Measurements from ENCODE around the gene MYBBP1A.
A peak's percentile ranks its signal among the peaks of the same experiment; 100 is the strongest.
"Not testable (repeated sequence)": the region's sequence is repeated elsewhere in the genome, so short reads cannot be mapped to it uniquely, and the experiment has no call there.

The MYBBP1A gene, protein sequence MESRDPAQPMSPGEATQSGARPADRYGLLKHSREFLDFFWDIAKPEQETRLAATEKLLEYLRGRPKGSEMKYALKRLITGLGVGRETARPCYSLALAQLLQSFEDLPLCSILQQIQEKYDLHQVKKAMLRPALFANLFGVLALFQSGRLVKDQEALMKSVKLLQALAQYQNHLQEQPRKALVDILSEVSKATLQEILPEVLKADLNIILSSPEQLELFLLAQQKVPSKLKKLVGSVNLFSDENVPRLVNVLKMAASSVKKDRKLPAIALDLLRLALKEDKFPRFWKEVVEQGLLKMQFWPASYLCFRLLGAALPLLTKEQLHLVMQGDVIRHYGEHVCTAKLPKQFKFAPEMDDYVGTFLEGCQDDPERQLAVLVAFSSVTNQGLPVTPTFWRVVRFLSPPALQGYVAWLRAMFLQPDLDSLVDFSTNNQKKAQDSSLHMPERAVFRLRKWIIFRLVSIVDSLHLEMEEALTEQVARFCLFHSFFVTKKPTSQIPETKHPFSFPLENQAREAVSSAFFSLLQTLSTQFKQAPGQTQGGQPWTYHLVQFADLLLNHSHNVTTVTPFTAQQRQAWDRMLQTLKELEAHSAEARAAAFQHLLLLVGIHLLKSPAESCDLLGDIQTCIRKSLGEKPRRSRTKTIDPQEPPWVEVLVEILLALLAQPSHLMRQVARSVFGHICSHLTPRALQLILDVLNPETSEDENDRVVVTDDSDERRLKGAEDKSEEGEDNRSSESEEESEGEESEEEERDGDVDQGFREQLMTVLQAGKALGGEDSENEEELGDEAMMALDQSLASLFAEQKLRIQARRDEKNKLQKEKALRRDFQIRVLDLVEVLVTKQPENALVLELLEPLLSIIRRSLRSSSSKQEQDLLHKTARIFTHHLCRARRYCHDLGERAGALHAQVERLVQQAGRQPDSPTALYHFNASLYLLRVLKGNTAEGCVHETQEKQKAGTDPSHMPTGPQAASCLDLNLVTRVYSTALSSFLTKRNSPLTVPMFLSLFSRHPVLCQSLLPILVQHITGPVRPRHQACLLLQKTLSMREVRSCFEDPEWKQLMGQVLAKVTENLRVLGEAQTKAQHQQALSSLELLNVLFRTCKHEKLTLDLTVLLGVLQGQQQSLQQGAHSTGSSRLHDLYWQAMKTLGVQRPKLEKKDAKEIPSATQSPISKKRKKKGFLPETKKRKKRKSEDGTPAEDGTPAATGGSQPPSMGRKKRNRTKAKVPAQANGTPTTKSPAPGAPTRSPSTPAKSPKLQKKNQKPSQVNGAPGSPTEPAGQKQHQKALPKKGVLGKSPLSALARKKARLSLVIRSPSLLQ (N-terminal part only)

DNA sequence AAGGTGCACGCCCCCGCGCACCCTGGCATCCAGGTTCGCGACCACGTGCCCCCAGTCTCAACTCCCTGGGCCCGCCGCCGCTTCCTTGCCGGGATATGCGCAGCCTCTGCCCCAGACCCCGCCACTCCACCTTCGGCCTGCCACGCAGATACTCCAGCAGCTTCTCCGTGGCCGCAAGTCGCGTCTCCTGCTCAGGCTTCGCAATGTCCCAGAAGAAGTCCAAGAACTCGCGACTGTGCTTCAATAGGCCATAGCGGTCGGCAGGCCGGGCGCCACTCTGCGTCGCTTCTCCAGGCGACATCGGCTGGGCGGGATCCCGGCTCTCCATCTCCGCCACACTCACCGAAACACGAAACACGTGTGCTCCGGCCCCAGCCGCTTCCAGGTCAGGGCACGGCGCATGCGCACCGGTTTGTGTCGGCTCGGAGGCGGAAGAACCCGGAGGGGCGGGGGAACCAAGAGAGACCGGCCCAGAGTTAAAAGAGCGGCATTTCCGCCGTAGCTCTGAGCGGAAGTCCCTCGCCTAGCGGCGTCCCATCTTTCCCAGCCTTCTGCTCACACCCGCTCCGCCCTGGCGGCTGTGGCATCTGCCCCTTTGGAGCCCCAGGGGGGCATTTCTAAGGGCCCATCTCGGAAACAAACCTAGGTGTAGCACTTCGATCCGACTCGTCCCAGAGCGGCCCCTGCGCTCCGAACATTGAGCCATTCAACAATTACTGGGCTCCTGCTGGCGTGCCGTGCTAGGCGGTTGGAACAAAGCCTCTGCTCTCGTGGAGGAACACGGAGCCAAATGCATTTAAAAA, at the start of gene MYBBP1A:
MYBBP1A (minus strand) TSS at position 388 of the 803 bp plus-strand sequence; CDS start at position 328, 60 bp downstream.
- peak within 1 kb of the TSS; percentile 98 for H3K4me3 ChIP-seq (ENCODE audit: low read depth, low read length)
- DNase-seq (ENCODE audit: low read depth): peak; percentile 71

DNA sequence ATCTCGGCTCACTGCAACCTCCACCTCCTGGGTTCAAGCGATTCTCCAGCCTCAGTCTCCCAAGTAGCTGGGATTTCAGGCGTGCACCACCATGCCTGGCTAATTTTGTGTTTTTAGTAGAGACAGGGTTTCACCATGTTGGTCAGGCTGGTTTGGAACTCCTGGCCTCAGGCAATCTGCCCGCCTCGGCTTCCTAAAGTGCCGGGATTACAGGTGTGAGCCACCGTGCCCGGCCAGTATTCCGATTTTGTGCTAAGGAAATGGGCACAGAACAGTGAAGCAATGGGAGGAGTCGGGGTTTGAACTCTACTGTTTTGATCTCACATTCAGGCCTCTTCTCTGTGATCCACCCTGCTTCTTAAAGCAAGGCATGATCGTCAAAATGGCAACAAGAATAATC, 49.6 kb upstream of the MYBBP1A start:
- DNase-seq (ENCODE audit: low read depth); H3K4me3 ChIP-seq (ENCODE audit: low read depth, low read length): not testable (repeated sequence)

DNA sequence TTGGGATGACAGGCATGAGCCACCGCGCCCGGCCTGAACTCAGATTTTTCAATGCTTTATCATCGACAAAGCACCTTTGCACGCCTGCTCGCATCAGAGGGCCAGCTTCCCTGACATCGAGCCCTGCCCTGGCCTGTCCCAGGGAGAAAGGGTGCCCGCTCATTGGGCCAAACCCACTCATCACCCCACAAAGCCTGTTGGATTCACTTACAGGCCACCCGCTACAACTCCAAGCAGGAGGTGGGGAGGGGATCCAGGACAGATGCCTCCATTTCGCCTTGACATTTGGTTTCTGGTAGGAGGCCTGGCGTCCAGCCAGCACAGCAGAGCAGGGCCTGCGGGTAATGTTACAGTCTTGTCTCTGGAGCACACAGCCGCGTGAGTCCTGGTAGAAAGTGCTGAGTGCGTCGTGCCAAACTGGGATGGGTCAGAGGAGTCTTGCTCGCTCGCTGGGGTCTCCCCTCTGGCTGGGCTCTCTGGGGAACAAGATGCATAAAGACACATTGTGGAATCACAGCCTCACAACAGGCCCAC, 49.0 kb upstream of the MYBBP1A start:
- no peak overlapping the region for H3K4me3 ChIP-seq (ENCODE audit: low read depth, low read length)
- DNase-seq (ENCODE audit: low read depth): peak; percentile 52

DNA sequence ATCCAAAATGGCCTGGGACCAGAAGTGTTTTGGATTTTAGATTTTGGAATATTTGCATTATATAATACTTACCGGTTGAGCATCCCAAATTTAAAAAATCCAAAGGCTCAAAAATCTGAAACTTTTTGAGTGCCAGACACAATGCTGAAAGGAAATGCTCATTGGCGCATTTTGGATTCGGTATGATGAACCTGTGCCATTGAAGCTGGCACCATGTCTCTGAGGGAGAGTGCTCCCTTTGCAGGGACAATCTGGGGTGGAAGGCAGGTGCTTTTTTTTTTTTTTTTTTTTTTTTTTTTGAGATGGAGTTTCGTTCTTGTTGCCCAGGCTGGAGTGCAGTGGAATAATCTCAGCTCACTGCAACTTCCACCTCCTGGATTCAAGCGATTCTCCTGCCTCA, 46.9 kb upstream of the MYBBP1A start:
- DNase-seq (ENCODE audit: low read depth): no peak
- no peak overlapping the region for H3K4me3 ChIP-seq (ENCODE audit: low read depth, low read length)

DNA sequence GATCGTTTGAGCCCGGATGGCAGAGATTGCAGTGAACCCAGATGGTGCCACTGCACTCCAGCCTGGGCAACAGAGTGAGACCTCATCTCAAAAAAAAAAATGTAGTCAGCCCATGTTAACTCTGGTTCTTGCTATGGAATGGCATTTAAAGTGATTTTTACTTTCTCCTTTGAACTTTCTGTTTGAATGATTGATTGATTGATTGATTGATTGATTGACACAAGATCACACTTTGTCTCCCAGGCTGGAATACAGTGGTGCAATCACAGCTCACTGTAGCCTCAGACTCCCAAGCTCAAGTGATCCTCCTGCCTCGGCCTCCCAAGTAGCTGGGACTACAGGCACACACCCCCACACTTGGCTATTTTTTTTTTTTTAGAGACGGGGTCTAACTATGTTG, 46.1 kb upstream of the MYBBP1A start:
- DNase-seq (ENCODE audit: low read depth): no peak
- no peak overlapping the region for H3K4me3 ChIP-seq (ENCODE audit: low read depth, low read length)

DNA sequence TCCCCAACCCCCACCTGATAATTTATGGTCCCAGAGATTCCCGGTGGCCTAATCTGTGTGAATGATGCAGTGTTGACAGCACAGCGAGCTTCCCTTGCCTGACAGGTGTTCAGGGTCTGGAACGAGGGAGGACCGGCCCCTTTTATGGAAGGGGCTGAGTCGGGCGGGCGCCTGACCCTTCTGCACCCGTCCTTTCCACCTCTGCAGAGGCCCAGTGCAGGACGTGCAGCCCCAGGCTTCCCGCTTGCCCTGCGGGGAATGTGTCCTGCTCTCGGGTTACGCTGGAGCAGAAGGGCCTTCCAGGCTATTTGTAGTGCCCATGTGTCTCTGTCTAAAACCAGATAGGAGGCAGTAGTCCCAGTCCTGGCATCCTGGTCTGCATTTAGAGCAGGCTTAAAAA, 45.4 kb upstream of the MYBBP1A start:
- H3K4me3 ChIP-seq (ENCODE audit: low read depth, low read length): no peak overlapping the region
- no peak for DNase-seq (ENCODE audit: low read depth)

DNA sequence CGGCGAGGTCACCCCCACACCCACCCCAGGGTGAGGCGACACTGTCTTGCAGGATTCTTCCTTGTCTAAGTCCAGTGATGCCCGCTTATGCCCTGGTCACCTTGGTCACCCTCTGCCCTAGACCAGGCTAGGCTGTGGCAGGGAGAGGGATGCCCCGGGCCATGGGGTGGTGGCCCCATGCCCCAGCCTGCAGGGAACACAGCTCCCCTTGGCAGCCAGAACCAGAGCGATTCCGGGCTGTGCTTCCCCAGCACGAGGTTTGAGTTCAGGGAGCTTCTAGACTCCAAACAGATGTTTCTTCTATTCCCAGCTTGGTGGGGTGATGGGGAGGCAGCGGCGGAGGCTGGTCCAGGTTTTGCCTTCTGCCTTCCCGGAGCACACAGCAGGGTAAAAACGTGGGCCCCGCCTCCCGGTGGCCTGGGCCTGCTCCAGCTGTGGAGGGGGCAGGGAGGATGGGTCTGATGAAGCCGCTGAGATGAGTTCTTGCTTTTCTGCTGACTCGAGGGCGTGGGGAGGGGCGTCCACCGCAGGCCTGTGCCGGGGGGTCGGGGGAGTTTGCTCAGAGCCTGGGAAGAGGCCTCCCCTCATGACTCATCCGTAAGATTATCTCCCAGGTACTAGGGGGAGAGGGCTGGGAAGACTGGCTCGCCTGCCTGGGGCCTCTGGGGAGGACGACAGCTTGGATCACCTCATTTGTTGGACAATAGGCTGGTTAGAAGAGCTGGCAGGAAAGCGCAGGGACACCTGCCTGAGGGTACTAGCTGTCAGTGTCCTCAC, 44.5 kb upstream of the MYBBP1A start:
- peak; percentile 56 for DNase-seq (ENCODE audit: low read depth)
- no peak overlapping the region for H3K4me3 ChIP-seq (ENCODE audit: low read depth, low read length)

DNA sequence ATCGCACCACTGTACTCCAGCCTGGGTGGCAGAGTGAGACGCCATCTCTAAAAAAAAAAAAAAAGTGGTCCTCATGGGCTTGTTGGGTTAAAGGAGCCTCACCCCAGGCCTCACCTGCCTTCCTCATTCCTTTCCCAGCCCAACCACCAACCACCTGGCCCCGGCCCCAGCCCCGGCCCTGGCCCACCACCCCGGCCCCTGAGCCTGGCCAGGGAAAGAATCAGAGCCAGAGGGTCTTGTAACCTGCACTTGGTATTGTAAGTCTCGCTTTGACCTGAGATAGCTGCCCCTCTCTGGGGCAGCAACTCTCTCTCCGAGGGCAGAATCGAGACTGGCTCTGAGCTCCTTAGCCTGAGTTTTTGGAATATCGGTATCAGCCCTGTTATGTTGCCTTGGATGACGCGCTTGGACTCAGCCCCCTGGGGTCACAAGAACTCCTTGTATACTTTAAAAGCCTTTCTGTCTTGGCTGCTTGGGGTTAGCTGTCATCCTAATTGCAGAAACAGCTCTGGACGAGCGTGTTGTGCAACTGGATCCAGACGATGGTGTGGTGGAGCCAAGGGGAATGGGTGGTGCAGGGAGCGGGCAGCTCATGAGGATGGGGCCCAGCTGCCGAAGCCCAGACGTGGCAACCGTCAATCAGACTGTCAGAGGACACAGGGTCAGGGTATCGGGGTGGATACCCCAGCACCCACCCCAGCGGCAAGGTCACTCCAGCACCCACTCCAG, 43.8 kb upstream of the MYBBP1A start:
- peak; percentile 59 for DNase-seq (ENCODE audit: low read depth)
- H3K4me3 ChIP-seq (ENCODE audit: low read depth, low read length): no peak overlapping the region

DNA sequence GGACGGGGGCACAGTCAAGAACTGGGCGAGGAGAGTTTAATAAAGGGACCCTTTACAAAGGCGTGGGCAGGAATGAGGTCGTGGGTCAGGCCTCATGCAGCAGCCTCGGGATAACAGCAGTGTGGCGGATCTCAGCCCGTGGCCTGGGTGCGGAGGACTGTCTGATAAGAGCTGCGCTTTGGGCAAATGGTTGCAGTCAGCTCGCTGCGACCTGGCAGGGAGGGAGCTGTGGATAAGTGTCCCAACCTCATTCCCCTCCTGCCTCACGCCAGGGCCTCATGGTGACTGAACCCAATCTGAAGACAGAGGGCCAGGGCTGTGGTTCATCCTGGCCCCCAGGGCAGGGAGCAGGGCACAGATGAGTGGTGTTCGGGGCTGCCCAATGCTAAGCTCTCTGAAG, 42.8 kb upstream of the MYBBP1A start:
- no peak overlapping the region for H3K4me3 ChIP-seq (ENCODE audit: low read depth, low read length)
- DNase-seq (ENCODE audit: low read depth): no peak

DNA sequence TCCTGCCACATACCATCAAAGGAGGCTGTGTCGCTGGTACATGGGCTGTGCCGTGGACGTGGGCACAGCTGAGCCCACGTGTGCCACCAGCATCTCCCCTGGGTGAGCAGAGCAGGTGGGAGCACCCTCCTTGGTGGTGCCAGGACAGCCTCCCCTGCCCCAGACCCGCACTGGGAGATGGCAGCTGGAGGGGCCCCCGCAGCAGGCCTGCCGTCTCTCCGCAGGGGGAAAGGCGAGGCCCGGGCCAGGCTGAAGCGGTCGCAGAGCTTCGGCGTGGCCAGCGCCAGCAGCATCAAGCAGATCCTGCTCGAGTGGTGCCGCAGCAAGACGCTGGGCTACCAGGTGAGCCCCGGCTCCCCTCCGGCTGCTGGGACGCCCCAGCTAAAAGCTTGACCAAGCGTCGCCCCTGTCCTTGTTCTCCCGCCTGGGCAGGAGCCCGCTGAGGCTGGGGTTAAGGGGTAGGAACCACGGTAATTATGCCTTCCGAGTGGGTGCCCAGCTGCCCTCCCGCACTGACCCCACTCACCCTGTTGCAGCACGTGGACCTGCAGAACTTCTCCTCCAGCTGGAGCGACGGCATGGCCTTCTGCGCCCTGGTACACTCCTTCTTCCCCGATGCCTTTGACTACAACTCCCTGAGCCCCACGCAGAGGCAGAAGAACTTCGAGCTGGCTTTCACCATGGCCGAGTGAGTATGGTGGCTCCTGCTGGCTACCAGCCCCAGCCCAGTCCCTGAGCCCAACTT, 41.6 kb upstream of the MYBBP1A start:
- H3K4me3 ChIP-seq (ENCODE audit: low read depth, low read length): no peak overlapping the region
- no peak for DNase-seq (ENCODE audit: low read depth)

DNA sequence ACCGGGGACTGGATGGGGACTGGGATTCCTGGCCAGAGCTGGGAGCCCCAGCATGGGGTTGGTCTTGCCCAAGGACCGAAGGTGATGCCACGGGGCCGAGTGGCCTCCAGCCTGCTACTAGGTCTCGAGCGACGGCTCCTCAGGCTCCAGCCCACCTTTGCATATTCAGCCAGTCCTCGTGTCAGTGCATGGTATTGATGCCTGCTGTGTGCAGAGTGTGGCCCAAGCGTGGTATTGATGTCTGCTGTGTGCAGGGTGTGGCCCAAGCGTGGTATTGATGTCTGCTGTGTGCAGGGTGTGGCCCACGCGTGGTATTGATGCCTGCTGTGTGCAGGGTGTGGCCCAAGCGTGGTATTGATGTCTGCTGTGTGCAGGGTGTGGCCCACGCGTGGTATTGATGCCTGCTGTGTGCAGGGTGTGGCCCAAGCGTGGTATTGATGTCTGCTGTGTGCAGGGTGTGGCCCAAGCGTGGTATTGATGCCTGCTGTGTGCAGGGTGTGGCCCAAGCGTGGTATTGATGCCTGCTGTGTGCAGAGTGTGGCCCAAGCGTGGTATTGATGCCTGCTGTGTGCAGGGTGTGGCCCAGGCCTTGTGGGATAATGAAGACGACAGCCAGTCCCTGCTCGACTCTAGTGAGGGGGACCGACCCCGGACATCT, 40.6 kb upstream of the MYBBP1A start:
- not testable (repeated sequence) for DNase-seq (ENCODE audit: low read depth); H3K4me3 ChIP-seq (ENCODE audit: low read depth, low read length)

DNA sequence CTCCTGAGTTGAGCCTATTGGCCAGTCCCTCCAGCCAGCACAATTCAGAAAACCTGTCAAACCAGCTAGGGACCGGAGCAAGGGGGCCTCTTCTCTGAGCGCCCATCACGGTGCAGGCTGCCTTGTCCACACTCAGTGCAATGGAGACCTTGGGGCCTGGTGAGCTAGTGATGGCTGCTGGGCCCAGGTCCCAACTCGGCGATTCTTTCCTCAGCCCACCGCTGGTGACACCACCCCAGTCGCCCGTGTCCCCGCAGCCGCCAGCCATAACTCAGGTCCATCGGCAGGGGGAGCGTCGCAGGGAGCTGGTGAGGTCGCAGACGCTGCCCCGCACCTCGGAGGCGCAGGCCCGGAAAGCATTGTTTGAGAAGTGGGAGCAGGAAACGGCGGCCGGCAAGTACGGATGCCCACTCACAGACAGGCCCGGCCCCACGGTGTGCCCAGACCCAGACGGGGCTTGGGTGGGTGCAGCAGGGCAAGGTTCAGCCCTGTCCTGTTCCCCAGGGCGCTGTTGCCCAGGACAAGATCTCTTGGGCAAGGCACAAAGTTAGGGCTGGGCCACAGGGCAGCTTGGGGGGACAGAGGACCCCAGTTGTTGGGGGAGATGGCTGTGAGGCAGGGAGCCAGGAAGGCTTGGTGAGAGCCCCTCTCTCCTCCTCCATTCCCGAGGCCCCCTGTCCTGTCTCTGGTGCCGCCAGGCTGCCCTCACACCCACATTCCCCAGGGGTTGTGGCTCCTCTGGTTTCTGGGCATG, 39.9 kb upstream of the MYBBP1A start:
- DNase-seq (ENCODE audit: low read depth): no peak
- H3K4me3 ChIP-seq (ENCODE audit: low read depth, low read length): no peak overlapping the region

DNA sequence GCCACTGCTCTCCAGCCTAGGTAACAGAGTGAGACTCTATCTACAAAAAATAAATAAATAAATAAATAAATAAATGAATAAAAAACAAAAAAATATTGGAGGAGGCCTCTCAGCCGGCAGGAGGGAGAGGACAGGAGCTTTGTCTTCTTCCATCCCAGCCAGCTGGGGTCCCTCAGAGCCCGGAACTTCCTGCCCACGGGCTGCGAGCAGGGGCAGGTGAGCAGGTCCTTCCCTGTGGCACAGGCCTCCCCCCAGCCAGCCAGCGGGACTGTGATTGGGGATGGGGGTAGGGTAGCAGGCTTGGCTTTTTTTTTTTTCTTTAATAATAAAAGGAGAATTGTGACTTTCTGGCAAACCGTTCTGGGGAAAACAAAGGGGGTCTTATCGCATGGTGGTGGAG, 39.2 kb upstream of the MYBBP1A start:
- H3K4me3 ChIP-seq (ENCODE audit: low read depth, low read length): no peak overlapping the region
- no peak for DNase-seq (ENCODE audit: low read depth)

DNA sequence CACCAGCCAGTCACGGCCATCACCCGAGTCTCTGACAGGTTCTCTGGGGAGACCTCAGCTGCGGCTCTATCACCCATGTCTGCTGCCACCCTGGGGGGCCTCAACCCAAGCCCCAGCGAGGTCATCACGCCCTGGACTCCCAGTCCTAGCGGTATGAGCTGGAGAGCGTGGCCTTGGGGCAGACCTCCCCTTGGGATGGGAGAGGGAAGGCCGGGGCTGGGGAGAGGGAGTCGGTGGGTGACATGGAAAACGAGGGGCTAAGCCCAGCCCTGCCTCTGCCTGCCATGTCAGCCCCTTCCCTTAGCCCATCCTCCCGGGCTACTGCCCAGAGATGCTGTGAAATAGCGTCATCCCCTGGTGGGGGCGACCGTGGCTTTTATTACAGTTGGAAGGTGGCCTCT, 37.8 kb upstream of the MYBBP1A start:
- H3K4me3 ChIP-seq (ENCODE audit: low read depth, low read length): no peak overlapping the region
- no peak for DNase-seq (ENCODE audit: low read depth)

DNA sequence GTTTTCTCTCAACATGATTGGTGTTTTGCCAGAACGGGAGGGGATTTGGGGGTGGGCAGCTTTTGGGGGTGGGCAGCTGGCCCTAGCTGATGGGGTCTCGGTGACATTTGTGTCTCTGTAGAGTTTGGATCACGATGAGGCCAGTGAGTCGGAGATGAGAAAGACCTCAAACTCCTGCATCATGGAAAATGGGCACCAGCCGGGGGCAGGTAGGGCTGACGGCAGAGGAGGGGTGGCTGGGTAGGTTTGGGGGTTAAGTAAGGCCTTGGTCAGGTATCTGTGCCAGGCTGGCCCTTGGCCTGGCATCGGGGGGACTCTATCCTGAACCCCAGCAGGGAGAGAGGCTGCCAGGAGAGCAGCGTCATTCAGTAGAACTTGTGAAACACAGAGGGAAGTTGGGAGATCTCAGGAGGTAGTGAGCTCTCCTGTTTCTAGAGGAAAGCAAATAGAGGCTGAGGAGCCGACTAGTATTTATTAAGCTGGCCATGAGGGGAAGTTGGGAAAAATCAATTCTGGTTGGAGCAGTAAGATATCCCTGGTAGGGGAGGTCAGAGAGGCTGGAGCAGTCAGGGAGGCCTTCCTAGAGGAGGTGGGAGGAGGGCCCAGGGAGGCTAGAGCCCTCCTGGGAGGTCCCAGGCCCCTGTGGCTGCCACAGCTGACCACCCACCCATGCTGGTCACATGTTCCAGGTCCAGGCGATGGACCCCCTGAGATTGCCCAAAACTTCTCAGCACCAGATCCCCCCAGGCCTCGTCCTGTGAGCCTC, 37.2 kb upstream of the MYBBP1A start:
- H3K4me3 ChIP-seq (ENCODE audit: low read depth, low read length): no peak overlapping the region
- no peak for DNase-seq (ENCODE audit: low read depth)

All from skeletal muscle cell (primary cell).